Heart left ventricle (tissue), 16 donors: ENCODE data around the gene SUFU. TPM values are rescaled to one million over a fixed set of nuclear protein-coding genes. Genes with fewer than 3 reads are reported as not detected.

Experiments used
- ATAC-seq, 4 donors: fragments of 200-7000 bp; cut with Tn5 transposase; one replicate each; pipeline ENCODE4 v1.9.1; 2020 to 2022; ENCODE audit warnings: moderate library complexity in 4 of 4, mild to moderate bottlenecking in 3 of 4, moderate number of reproducible peaks in 1 of 4
- DNase-seq, 5 donors: peaks; one replicate each; pipeline ENCODE4 v3.0.0-alpha.2; 2020
- H3K27ac ChIP-seq, 12 donors: fragments of 200-600 bp; sonication (generic) in 4 of 12; one replicate each; pipeline versions ENCODE4 v1.5.0 to v1.8.0; 2016 to 2022; ENCODE audit warnings: mild to moderate bottlenecking in 2 of 12
- H3K27me3 ChIP-seq, 9 donors: fragments of 200-600 bp; sonication (generic) in 2 of 9; one replicate each; pipeline versions ENCODE4 v1.5.1 to v1.8.0; 2016 to 2022; ENCODE audit warnings: mild to moderate bottlenecking in 3 of 9
- H3K36me3 ChIP-seq, 9 donors: fragments of 200-600 bp; sonication (generic) in 2 of 9; one replicate each; pipeline versions ENCODE4 v1.5.0 to v1.8.0; 2018 to 2022; ENCODE audit warnings: mild to moderate bottlenecking in 2 of 9
- H3K4me1 ChIP-seq, 12 donors: fragments of 200-600 bp; sonication (generic) in 4 of 12; one replicate each; pipeline versions ENCODE4 v1.5.0 to v1.8.0; 2016 to 2022; ENCODE audit warnings: mild to moderate bottlenecking in 3 of 12
- H3K4me3 ChIP-seq, 12 donors: fragments of 200-600 bp; sonication (generic) in 4 of 12; one replicate each; pipeline versions ENCODE4 v1.5.0 to v1.8.0; 2017 to 2022; ENCODE audit warnings: mild to moderate bottlenecking in 9 of 12, moderate library complexity in 4 of 12
- H3K9me3 ChIP-seq, 12 donors: fragments of 200-600 bp; sonication (generic) in 4 of 12; one replicate each; pipeline versions ENCODE4 v1.5.0 to v1.8.0; 2016 to 2022; ENCODE audit warnings: mild to moderate bottlenecking in 1 of 12
- CTCF ChIP-seq, 12 donors: fragments of 200-600 bp; sonication (generic) in 4 of 12; IDR thresholded peaks; one replicate each; pipeline versions ENCODE4 v1.5.0 to v1.8.0; 2018 to 2022; ENCODE audit warnings: antibody characterized with exemption in 12 of 12, mild to moderate bottlenecking in 5 of 12
- POLR2A ChIP-seq, 2 donors: fragments of 450-650 bp; IDR thresholded peaks; one replicate each; pipeline ENCODE4 v1.6.1; 2017; ENCODE audit warnings: antibody characterized with exemption in 2 of 2, mild to moderate bottlenecking in 2 of 2, moderate library complexity in 2 of 2
- WGBS, 4 donors: extraction: QIAGEN DNeasy Blood & Tissue Kit in 2 of 4; methylation state at CpG; one replicate each; pipeline versions ENCODE4 v1.1.5 to v1.1.7; 2013 to 2018; 5-methylcytosine and 5-hydroxymethylcytosine counted together
- intact Hi-C, 10 donors: fragments of 100-400 bp; cut with DNase I; formaldehyde crosslinking; loops; one replicate each; pipeline versions ENCODE4 v1.11.1 to v1.14.2; 2022
- polyA plus RNA-seq, 2 donors: library from polyadenylated mRNA; stranded (reverse); fragments of 200-250 nt; gene quantifications; one replicate each; pipeline ENCODE4 v1.2.3, GENCODE V29; 2013
- total RNA-seq, 9 donors: library from RNA; depleted of rRNA in 2 of 9; stranded (reverse); fragments of >200 nt in 2 of 9; fragmentation: NEBNext Ultra II Directional in 3 of 9; extraction: Animal tissue kit (Norgen Biotek cat#: 25700) in 3 of 9; gene quantifications; one replicate each; pipeline versions ENCODE4 v1.1.0 to v1.2.4, GENCODE V29; 2016 to 2023
- donor health status: ischemic (EF 13 %, LVEDD 7.1; RV severe dilation, severe dysfunction).
- donor health status: healthy with polysubstance abuse.
- donor health status: DM: no; HTN: yes; CAD: no.
- donor health status: DM: no; HTN: no; CAD: no.
- donor health status: ischemic (EF 25% LVEDD 6.9; RV normal size, moderate dysfunction).
- donor health status: ischemic (EF 25% LVEDD 5.7; RV mildly dilated, moderate dysfunction).
- donor health status: healthy.
- donor health status: DM: yes; HTN: yes; CAD: no.
- donor health status: ischemic (EF 35%, LVEDD 5.7; RV mildly dilated, moderate dysfunction).
- donor health status: nonischemic (EF 11% LVEDD 7.7; RV severe dilation, severe dysfunction).
- donor health status: DM: yes; HTN: yes; CAD: no.
- donor health status: PGD.
- donor health status: ischemic (EF 29% LVEDD 5.4; RV normal size, mild dysfunction).
- donor health status: nonischemic (EF 23%, LVEDD 6.1; RV moderate dilation, normal function).

SUFU gene
- total and polyA plus RNA-seq, 11 donors: 3.7 to 12.7 (median 7.5) TPM

GRCh38 chr10:102620138-102620590, 116.4 kb downstream of the SUFU start:
- TF ChIP-seq POLR2A (IDR thresholded peaks at IDR 0.05) (no peak), CTCF (IDR thresholded peaks at IDR 0.05) (peak in 1 of 12 donors; percentile 14)
- peaks cover 0 to 41% (median 15%) of the 10 kb centered on the region in 9 donors for H3K36me3 ChIP-seq
- H3K9me3 ChIP-seq: no peaks in the 10 kb centered on the region
- peaks cover 0 to 71% (median 44%) of the 10 kb centered on the region in 12 donors for H3K4me1 ChIP-seq
- H3K27ac ChIP-seq: peak overlapping the region; percentile 51 to 91 (median 81)
- peak overlapping the region in 2 of 12 donors; percentile 7 to 21 for H3K4me3 ChIP-seq
- peak; percentile 67 to 73 (median 71) for ATAC-seq
- peak in 4 of 5 donors; percentile 72 to 88 (median 82) for DNase-seq
- no peaks in the 10 kb centered on the region for H3K27me3 ChIP-seq
- intact Hi-C loops: no loop called here
- WGBS, 4 donors: 25 to 53% (median 41%) methylated on average over 5 of the region's 5 CpGs

DNA sequence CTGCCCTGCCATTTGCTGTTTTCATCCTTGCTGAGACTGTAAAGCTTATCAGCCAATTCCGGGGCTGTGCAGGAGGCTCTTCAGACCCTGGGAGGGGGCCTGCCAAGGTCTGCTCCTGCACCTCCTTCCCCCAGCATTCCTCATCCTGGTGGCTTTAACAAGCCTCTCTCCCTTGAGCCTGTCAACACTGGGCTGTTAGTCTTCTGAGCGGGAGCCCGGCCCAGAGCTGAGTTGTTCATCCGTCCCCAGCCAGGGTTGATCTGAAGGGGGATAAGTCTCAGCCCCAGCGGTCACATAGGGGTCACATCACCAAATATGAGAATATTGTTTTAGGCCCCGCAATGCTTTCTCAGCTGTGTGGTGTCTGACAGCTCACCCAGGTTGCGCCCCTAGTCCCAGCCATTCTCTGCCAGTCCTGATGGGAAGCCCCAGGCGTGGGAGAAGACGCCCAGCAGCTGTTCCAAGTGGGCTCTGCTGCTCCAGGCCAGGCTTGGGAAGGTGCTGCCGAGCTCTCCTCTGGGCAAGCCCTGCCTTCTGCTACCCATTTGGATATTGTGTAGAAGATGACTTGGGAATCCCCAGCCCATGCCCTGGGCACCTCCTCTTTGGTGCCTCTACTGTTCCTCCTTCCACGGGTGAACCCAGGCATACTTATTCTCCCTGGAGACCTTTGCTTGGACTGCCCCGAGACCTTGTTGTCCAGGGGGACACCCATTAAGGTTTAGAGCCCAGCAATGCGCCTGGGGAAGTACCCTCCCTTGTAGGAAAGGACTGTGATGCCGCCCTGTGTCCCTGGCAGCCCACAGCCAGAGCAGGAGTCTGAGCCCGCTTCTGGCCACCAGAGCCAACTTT, 117.0 kb downstream of the SUFU start:
- Histone ChIP-seq H3K4me3 (peak overlapping the region in 1 of 12 donors; percentile 7), H3K27ac (peak overlapping the region; percentile 51 to 91 (median 81)), H3K4me1 (peaks cover 0 to 71% (median 45%) of the 10 kb centered on the region in 12 donors), H3K9me3 (no peaks in the 10 kb centered on the region), H3K27me3 (no peaks in the 10 kb centered on the region), H3K36me3 (peaks cover 0 to 35% (median 15%) of the 10 kb centered on the region in 9 donors)
- peak in 3 of 4 donors; percentile 57 to 72 (median 62) for ATAC-seq
- TF ChIP-seq POLR2A (IDR thresholded peaks at IDR 0.05): no peak
- TF ChIP-seq CTCF (IDR thresholded peaks at IDR 0.05): no peak
- 56 to 59% (median 58%) methylated on average over 13 to 15 of the region's 15 CpGs for WGBS, 4 donors
- DNase-seq: peak in 2 of 5 donors; percentile 49 to 76
- intact Hi-C loops: no loop called here

DNA sequence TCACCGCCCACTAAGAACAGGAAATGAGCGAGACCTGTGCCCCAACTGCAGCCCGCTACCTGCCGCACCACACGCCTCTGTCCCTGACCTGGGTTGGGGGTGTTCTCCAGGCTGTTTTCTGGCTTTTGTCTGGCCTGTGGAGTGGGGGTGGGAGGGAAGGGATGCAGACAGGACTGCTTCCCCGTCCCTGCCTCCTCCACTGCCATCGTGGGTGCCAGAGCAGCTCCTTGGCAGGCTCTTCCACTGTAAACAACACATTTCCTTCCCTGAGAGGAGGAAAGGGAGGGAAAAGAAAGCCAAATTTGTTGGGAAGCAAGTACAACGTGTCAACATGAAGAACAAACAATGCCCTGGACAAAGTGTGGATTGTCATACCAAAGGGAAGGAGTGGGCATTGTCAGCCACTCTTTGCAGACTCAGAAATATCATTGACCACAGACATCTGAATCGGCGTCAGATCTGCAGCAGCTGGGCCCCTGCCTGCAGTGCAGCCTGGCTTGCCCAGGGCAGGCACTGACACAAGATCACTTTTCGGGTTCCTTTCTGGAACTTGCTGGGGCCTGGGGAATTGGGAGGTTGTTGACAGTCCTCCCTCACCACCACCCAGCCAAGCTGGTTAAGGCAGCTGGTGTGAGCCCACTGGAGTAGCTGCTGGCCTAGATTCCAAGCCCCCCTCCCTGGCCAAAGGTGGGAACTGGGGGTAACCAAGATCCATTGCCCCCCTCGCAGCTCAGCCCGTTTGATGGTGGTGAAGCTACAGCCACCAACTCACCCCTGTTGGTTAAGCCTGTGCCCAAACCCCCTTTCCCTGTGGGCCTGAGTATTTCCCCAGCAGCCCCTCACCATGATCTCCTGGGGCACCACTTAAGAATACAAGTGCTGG, 117.9 kb downstream of the SUFU start:
- intact Hi-C loops: no loop called here
- H3K4me1 ChIP-seq: peaks cover 0 to 75% (median 50%) of the 10 kb centered on the region in 12 donors
- ATAC-seq (no peak), DNase-seq (no peak)
- H3K4me3 ChIP-seq: no peak overlapping the region
- TF ChIP-seq CTCF (IDR thresholded peaks at IDR 0.05) (no peak), POLR2A (IDR thresholded peaks at IDR 0.05) (no peak)
- H3K9me3 ChIP-seq: no peaks in the 10 kb centered on the region
- WGBS, 4 donors: 60 to 77% (median 67%) methylated on average over 13 of the region's 13 CpGs
- peak overlapping the region in 11 of 12 donors; percentile 18 to 91 (median 79) for H3K27ac ChIP-seq
- no peaks in the 10 kb centered on the region for H3K27me3 ChIP-seq
- H3K36me3 ChIP-seq: peaks cover 0 to 26% (median 12%) of the 10 kb centered on the region in 9 donors
